Panc1 (cell line): ENCODE measurements around the gene ZNF112. TPM values are rescaled to one million over a fixed set of nuclear protein-coding genes. Genes with fewer than 3 reads are reported as not detected.
"Not testable (repeated sequence)": the region's sequence is repeated elsewhere in the genome, so short reads cannot be mapped to it uniquely, and the experiment has no call there.

Source experiments
- ATAC-seq: fragments of 200-7000 bp; cut with Tn5 transposase; 2 replicates; pipeline ENCODE4 v1.9.1; 2020; ENCODE audit warnings: mild to moderate bottlenecking, moderate library complexity
- BruUV-seq: library from RNA; stranded (reverse); fragments of 400-500 nt; replicated peaks from 2 replicates; lab custom pipeline; 2021; lab: Mats Ljungman, UMichigan
- CTCF ChIA-PET: fragments of 300-600 bp; sonication (Branson Sonifier 250); formaldehyde crosslinking; loops from one replicate; lab custom pipeline; 2022; ENCODE audit warnings: antibody characterized with exemption; lab: Charles Lee
- POLR2A ChIA-PET: fragments of 300-600 bp; sonication (Branson Sonifier 250); formaldehyde crosslinking; loops from one replicate; lab custom pipeline; 2022; ENCODE audit warnings: antibody characterized with exemption; lab: Charles Lee
- DNase-seq: peaks from one replicate; pipeline ENCODE4 v3.0.0-alpha.2; 2010; ENCODE audit warnings: low read depth, low spot score
- H3K27ac ChIP-seq: 2 replicates; pipeline ENCODE4 v1.5.1; 2011; ENCODE audit warnings: mild to moderate bottlenecking, low read length, inconsistent platforms
- H3K27me3 ChIP-seq: fragments of 200-500 bp; sonication (Bioruptor generic); 2 replicates; pipeline ENCODE4 v1.6.0; 2014; ENCODE audit warnings: low read length, inconsistent platforms; ENCODE audit not compliant: control insufficient read depth, insufficient read depth
- H3K36me3 ChIP-seq: fragments of 200-500 bp; sonication (Bioruptor generic); 2 replicates; pipeline ENCODE4 v1.5.1; 2014; ENCODE audit warnings: inconsistent platforms, mild to moderate bottlenecking, low read length, moderate library complexity; ENCODE audit not compliant: control insufficient read depth, insufficient read depth
- H3K4me1 ChIP-seq: 2 replicates; pipeline ENCODE4 v1.5.1; 2011; ENCODE audit warnings: inconsistent platforms, mild to moderate bottlenecking, low read length, moderate library complexity; ENCODE audit not compliant: control insufficient read depth, insufficient read depth
- H3K4me3 ChIP-seq, 2 experiments: 2 replicates each; pipeline ENCODE4 v1.5.1; 2011 to 2012; ENCODE audit warnings: low read depth in 2 of 2, low read length in 2 of 2, mild to moderate bottlenecking in 2 of 2, inconsistent platforms in 1 of 2, moderate library complexity in 1 of 2
- H3K9me3 ChIP-seq: fragments of 200-500 bp; sonication (Bioruptor generic); 2 replicates; pipeline ENCODE4 v1.5.1; 2014; ENCODE audit warnings: low read depth, mild to moderate bottlenecking, inconsistent platforms, low read length, moderate library complexity; ENCODE audit not compliant: control insufficient read depth, insufficient read depth
- CTCF ChIP-seq: fragments of 450-650 bp; IDR thresholded peaks from 2 replicates; pipeline ENCODE4 v1.5.1; 2017; ENCODE audit warnings: mild to moderate bottlenecking
- POLR2AphosphoS5 ChIP-seq: IDR thresholded peaks from 2 replicates; pipeline ENCODE4 v1.6.1; 2012; ENCODE audit warnings: mild to moderate bottlenecking, low read depth, low read length, moderate library complexity
- SIN3A ChIP-seq: IDR thresholded peaks from 2 replicates; pipeline ENCODE4 v1.6.1; 2012; ENCODE audit warnings: low read depth, mild to moderate bottlenecking, low read length, moderate library complexity, borderline replicate concordance; ENCODE audit not compliant: insufficient read depth
- TCF7L2 ChIP-seq: IDR thresholded peaks from 2 replicates; pipeline ENCODE4 v1.6.1; 2011; ENCODE audit warnings: mild to moderate bottlenecking, low read depth, low read length, inconsistent platforms
- in situ Hi-C: cut with HindIII; loops from 2 replicates; pipeline ENCODE4 v1.10.0; 2016; ENCODE audit warnings: low sequenced_read_pairs, low pct_unique_long_range_greater_than_20kb
- intact Hi-C: fragments of 100-400 bp; cut with micrococcal nuclease; formaldehyde crosslinking; loops from one replicate; pipeline ENCODE4 v1.10.0; 2022; ENCODE audit not compliant: unreplicated experiment
- total RNA-seq: library from RNA; stranded (reverse); gene quantifications from one replicate; pipeline ENCODE4 v1.2.1, GENCODE V29; 2021; ENCODE audit not compliant: unreplicated experiment
- TF ChIP-seq, protein P1 (sequence below), 2 experiments: IDR thresholded peaks; 2 replicates each; pipeline ENCODE4 v1.6.1; 2011 to 2012; ENCODE audit warnings: low read depth in 2 of 2, control low read depth in 1 of 2, low read length in 1 of 2, mild to moderate bottlenecking in 1 of 2, moderate library complexity in 1 of 2; ENCODE audit not compliant: insufficient read depth in 1 of 2

The ZNF112 gene
- total RNA-seq, 1 experiment from 2014 or later: 4.3 TPM

GRCh38 chr19:44344255-44344654, 12.2 kb downstream of the ZNF112 start:
- intact Hi-C loops: no loop called here
- no peaks in the 10 kb centered on the region for H3K27me3 ChIP-seq
- CTCF ChIA-PET: no interaction called here
- H3K36me3 ChIP-seq: no peaks in the 10 kb centered on the region; the same call in 1 of the 2 replicates
- H3K27ac ChIP-seq: no peak overlapping the region
- POLR2A ChIA-PET: no interaction called here
- TF ChIP-seq CTCF: no peak
- TF ChIP-seq, protein P1, sequence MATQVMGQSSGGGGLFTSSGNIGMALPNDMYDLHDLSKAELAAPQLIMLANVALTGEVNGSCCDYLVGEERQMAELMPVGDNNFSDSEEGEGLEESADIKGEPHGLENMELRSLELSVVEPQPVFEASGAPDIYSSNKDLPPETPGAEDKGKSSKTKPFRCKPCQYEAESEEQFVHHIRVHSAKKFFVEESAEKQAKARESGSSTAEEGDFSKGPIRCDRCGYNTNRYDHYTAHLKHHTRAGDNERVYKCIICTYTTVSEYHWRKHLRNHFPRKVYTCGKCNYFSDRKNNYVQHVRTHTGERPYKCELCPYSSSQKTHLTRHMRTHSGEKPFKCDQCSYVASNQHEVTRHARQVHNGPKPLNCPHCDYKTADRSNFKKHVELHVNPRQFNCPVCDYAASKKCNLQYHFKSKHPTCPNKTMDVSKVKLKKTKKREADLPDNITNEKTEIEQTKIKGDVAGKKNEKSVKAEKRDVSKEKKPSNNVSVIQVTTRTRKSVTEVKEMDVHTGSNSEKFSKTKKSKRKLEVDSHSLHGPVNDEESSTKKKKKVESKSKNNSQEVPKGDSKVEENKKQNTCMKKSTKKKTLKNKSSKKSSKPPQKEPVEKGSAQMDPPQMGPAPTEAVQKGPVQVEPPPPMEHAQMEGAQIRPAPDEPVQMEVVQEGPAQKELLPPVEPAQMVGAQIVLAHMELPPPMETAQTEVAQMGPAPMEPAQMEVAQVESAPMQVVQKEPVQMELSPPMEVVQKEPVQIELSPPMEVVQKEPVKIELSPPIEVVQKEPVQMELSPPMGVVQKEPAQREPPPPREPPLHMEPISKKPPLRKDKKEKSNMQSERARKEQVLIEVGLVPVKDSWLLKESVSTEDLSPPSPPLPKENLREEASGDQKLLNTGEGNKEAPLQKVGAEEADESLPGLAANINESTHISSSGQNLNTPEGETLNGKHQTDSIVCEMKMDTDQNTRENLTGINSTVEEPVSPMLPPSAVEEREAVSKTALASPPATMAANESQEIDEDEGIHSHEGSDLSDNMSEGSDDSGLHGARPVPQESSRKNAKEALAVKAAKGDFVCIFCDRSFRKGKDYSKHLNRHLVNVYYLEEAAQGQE (IDR thresholded peaks at IDR 0.05; ENCODE audit: insufficient read depth in 1 of 2, low read depth in 2 of 2, low read length in 1 of 2): no peak
- no peak for TF ChIP-seq POLR2AphosphoS5
- TF ChIP-seq TCF7L2: no peak
- no peak for TF ChIP-seq SIN3A
- no peak overlapping the region for H3K4me3 ChIP-seq
- H3K4me1 ChIP-seq: no peaks in the 10 kb centered on the region
- DNase-seq (no peak), ATAC-seq (no peak)
- in situ Hi-C loops: no loop called here
- BruUV-seq: no TSS peak
- peaks cover 10% of the 10 kb centered on the region; the same call in 1 of the 2 replicates for H3K9me3 ChIP-seq

DNA sequence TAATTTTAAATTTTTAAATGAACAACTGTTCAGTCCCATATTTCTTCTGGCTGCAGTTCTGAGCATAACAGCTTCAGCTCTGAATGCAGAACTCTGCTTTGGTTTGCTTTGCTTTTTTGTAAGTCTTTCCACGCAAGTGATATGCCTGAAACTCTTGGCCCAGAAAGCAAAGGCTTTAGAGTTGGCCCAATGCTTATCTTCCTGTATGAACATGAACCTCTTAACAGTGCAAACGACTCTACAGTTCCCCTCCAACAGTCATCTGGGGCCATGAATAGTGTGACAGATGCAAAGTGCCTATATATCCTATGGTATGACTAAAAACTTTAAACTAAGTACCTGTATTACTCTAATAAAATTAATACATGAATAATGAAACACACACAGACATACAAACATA, 14.7 kb downstream of the ZNF112 start:
- H3K4me3 ChIP-seq: no peak overlapping the region
- H3K36me3 ChIP-seq: no peaks in the 10 kb centered on the region; the same call in 1 of the 2 replicates
- no peak for DNase-seq
- no peaks in the 10 kb centered on the region for H3K9me3 ChIP-seq
- no peaks in the 10 kb centered on the region for H3K4me1 ChIP-seq
- CTCF ChIA-PET: no interaction called here
- no peak overlapping the region for H3K27ac ChIP-seq
- POLR2A ChIA-PET: no interaction called here
- TF ChIP-seq, protein P1 (IDR thresholded peaks at IDR 0.05; ENCODE audit: insufficient read depth in 1 of 2, low read depth in 2 of 2, low read length in 1 of 2): no peak
- no peak for TF ChIP-seq SIN3A
- no peak for TF ChIP-seq CTCF
- TF ChIP-seq TCF7L2: no peak
- TF ChIP-seq POLR2AphosphoS5: no peak
- H3K27me3 ChIP-seq: no peaks in the 10 kb centered on the region
- BruUV-seq: no TSS peak
- intact Hi-C loops: no loop called here
- in situ Hi-C loops: no loop called here
- no peak for ATAC-seq

GRCh38 chr19:44334639-44335038, 21.8 kb downstream of the ZNF112 start:
- in situ Hi-C loops, H3K27me3 ChIP-seq, CTCF ChIA-PET, H3K4me1 ChIP-seq, H3K27ac ChIP-seq, intact Hi-C loops, DNase-seq, POLR2A ChIA-PET, H3K36me3 ChIP-seq, BruUV-seq, ATAC-seq, H3K4me3 ChIP-seq: not testable (repeated sequence)
- peaks cover 30% of the 10 kb centered on the region for H3K9me3 ChIP-seq
